COLO829 (cell line): Measurements from ENCODE around the gene KCNMB1.

Source experiments
- DNase-seq: peaks from one replicate; pipeline ENCODE4 v3.0.0; 2012; ENCODE audit warnings: low spot score

Gene KCNMB1

GRCh38 chr5:170338933-170339779 is 50.0 kb downstream of the KCNMB1 start:
- no peak for DNase-seq

DNA sequence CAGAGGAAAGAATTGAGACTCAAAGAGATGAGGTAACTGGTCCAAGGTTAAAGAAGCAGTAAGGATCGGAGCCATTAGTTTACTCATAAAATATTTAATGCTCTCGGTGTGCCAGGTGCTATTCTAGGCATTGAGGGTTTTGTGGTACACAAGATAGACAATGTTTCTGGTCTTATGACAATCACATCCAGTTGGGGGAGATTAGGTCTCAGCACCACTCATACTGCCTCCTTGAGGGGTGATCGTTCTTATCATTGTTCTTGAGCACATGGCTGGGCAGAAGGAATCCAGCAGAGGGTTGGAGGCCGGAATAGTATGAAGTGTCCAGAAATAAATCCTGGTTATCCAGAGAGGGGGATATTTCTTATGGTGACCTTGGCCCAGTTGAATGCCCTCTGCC is 50.9 kb downstream of the KCNMB1 start:
- no peak for DNase-seq

- no peak for DNase-seq
Observed at GRCh38 chr5:170337045-170337733, 52.0 kb downstream of the KCNMB1 start.

- no peak for DNase-seq
Observed at GRCh38 chr5:170336065-170336464, 53.1 kb downstream of the KCNMB1 start.

GRCh38 chr5:170334626-170335025 is 54.5 kb downstream of the KCNMB1 start:
- DNase-seq, result no peak

GRCh38 chr5:170333161-170333910 is 55.8 kb downstream of the KCNMB1 start:
- DNase-seq, result peak; percentile 61

GRCh38 chr5:170332058-170332457 is 57.1 kb downstream of the KCNMB1 start:
- no peak for DNase-seq

- no peak for DNase-seq
Observed at GRCh38 chr5:170330568-170331054, 58.6 kb downstream of the KCNMB1 start.

- no peak for DNase-seq
Observed at GRCh38 chr5:170329524-170329923, 59.6 kb downstream of the KCNMB1 start.

GRCh38 chr5:170327829-170328228 is 61.3 kb downstream of the KCNMB1 start:
- DNase-seq, result no peak

- DNase-seq, result no peak
Observed at GRCh38 chr5:170327168-170327567, 62.0 kb downstream of the KCNMB1 start.
